Central memory CD8-positive, alpha-beta T cell (primary cell): ENCODE results near the gene PRDM13.
"Not testable (repeated sequence)": the region's sequence is repeated elsewhere in the genome, so short reads cannot be mapped to it uniquely, and the experiment has no call there.

ENCODE experiments used
- ATAC-seq: fragments of 150-1000 bp; cut with Tn5 transposase; replicated peaks from 2 replicates; pipeline ENCODE4 v1.10.0; 2022; ENCODE audit warnings: mild to moderate bottlenecking, moderate FRiP score, moderate number of reproducible peaks; ENCODE audit not compliant: poor library complexity, severe bottlenecking; ENCODE audit errors: extremely low read depth
- DNase-seq, 2 donors: peaks; one replicate each; pipeline ENCODE4 v3.0.0; 2021; ENCODE audit warnings: low spot score in 2 of 2
- H3K27ac Mint-ChIP-seq: one replicate; pipeline ENCODE4 v1.8.0; 2022; ENCODE audit warnings: low read depth, mild to moderate bottlenecking, moderate library complexity, mixed read lengths
- H3K27me3 Mint-ChIP-seq: one replicate; pipeline ENCODE4 v1.8.0; 2022; ENCODE audit warnings: mixed read lengths
- H3K36me3 Mint-ChIP-seq: one replicate; pipeline ENCODE4 v1.8.0; 2022; ENCODE audit warnings: mild to moderate bottlenecking, moderate library complexity, mixed read lengths; ENCODE audit not compliant: insufficient read depth
- H3K4me1 Mint-ChIP-seq: one replicate; pipeline ENCODE4 v1.8.0; 2022; ENCODE audit warnings: mixed read lengths
- H3K4me3 Mint-ChIP-seq: one replicate; pipeline ENCODE4 v1.8.0; 2022; ENCODE audit warnings: mild to moderate bottlenecking, moderate library complexity, mixed read lengths
- H3K9me3 Mint-ChIP-seq: one replicate; pipeline ENCODE4 v1.8.0; 2022; ENCODE audit warnings: mixed read lengths

The PRDM13 gene

DNA sequence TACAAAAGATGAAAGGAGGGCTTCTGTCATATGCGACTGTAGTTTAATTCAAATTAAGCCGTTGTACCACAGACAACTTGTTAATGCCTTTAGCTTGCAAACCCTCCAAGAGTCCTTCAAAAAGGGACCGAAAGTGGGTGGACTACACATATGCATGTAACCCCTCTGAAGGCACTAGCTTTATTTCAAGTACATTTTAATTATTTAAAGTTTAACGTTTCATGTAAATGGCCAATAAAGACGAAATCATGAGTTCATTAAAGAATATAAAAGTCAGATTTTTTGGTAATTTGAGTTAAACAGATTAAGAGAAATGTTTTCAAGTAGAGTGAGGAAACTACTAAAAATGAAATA is 12.8 kb downstream of the PRDM13 start:
- ATAC-seq, result no peak
- peaks cover 5% of the 10 kb centered on the region for H3K4me1 Mint-ChIP-seq
- no peak overlapping the region for H3K4me3 Mint-ChIP-seq
- no peak for DNase-seq
- no peak overlapping the region for H3K27ac Mint-ChIP-seq
- H3K36me3 Mint-ChIP-seq, result peaks cover 9% of the 10 kb centered on the region
- peaks cover 100% of the 10 kb centered on the region for H3K27me3 Mint-ChIP-seq
- no peaks in the 10 kb centered on the region for H3K9me3 Mint-ChIP-seq

GRCh38 chr6:99622044-99622443 is 15.4 kb downstream of the PRDM13 start:
- H3K27me3 Mint-ChIP-seq, result peaks cover 90% of the 10 kb centered on the region
- not testable (repeated sequence) for ATAC-seq, DNase-seq, H3K4me3 Mint-ChIP-seq, H3K4me1 Mint-ChIP-seq, H3K27ac Mint-ChIP-seq, H3K36me3 Mint-ChIP-seq, H3K9me3 Mint-ChIP-seq

- Mint-ChIP-seq H3K4me3 (no peak overlapping the region), H3K4me1 (no peaks in the 10 kb centered on the region), H3K9me3 (no peaks in the 10 kb centered on the region), H3K27me3 (peaks cover 40% of the 10 kb centered on the region), H3K36me3 (no peaks in the 10 kb centered on the region), H3K27ac (no peak overlapping the region)
- ATAC-seq, result no peak
- DNase-seq, result no peak
Observed at GRCh38 chr6:99629293-99629692, 22.7 kb downstream of the PRDM13 start.

- DNase-seq, result no peak
- Mint-ChIP-seq H3K4me1 (no peaks in the 10 kb centered on the region), H3K9me3 (peaks cover 8% of the 10 kb centered on the region), H3K36me3 (no peaks in the 10 kb centered on the region), H3K27me3 (peaks cover 26% of the 10 kb centered on the region), H3K4me3 (no peak overlapping the region), H3K27ac (no peak overlapping the region)
- no peak for ATAC-seq
Observed at GRCh38 chr6:99637629-99638028, 31.0 kb downstream of the PRDM13 start.

DNA sequence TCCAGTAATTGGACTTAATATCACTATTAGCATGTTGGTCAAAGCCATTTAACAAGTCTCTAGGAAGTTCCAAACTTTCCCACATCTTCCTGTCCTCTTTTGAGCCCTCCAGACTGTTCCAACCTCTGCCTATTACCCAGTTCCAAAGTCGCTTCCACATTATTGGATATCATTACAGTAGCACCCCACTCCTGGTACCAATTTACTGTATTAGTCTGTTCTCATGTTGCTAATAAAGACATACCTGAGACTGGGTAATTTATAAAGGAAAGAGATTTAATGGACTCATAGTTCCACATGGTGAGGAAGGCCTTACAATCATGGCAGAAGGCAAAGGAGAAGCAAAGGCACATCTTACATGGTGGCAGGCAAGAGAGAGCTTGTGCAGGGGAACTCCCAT is 31.7 kb downstream of the PRDM13 start:
- ATAC-seq, H3K9me3 Mint-ChIP-seq, H3K4me3 Mint-ChIP-seq, H3K36me3 Mint-ChIP-seq, H3K4me1 Mint-ChIP-seq, H3K27ac Mint-ChIP-seq, DNase-seq: not testable (repeated sequence)
- peaks cover 26% of the 10 kb centered on the region for H3K27me3 Mint-ChIP-seq

DNA sequence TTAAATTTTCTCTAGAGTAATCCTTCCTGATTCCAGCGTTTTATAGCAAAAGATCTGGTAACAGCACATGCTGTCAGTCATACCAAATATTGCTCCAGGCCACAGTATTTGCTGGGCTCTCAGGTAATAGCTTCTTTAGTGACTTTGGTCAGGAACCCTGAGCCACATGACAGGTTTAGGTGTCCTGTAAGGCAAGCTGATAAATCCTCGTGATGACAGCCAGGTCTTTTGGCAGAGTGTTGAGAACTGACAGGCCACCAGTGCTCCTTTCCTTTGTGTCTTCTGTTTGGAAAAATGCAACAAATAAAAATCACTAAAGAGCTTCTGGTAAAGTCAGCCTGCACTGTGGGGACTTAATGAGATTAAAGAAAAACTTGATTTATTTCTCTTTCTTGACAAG is 34.6 kb downstream of the PRDM13 start:
- Mint-ChIP-seq H3K9me3 (peaks cover 8% of the 10 kb centered on the region), H3K4me1 (no peaks in the 10 kb centered on the region), H3K4me3 (no peak overlapping the region), H3K27me3 (peaks cover 51% of the 10 kb centered on the region), H3K27ac (no peak overlapping the region), H3K36me3 (no peaks in the 10 kb centered on the region)
- no peak for ATAC-seq
- no peak for DNase-seq

- H3K4me1 Mint-ChIP-seq, result no peaks in the 10 kb centered on the region
- H3K27ac Mint-ChIP-seq, result no peak overlapping the region
- H3K27me3 Mint-ChIP-seq, result peaks cover 45% of the 10 kb centered on the region
- ATAC-seq (no peak), DNase-seq (no peak)
- no peaks in the 10 kb centered on the region for H3K36me3 Mint-ChIP-seq
- H3K9me3 Mint-ChIP-seq, result no peaks in the 10 kb centered on the region
- no peak overlapping the region for H3K4me3 Mint-ChIP-seq
Observed at GRCh38 chr6:99645986-99646385, 39.4 kb downstream of the PRDM13 start.

DNA sequence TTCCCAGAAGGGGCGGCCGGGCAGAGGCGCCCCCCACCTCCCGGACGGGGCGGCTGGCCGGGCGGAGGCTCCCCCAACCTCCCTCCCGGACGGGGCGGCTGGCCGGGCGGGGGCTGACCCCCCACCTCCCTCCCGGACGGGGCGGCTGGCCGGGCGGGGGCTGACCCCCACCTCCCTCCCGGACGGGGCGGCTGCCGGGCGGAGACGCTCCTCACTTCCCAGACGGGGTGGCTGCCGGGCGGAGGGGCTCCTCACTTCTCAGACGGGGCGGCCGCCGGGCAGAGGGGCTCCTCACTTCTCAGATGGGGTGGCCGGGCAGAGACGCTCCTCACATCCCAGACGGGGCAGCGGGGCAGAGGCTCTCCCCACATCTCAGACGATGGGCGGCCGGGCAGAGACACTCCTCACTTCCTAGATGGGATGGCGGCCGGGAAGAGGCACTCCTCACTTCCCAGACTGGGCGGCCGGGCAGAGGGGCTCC is 43.5 kb downstream of the PRDM13 start:
- not testable (repeated sequence) for H3K4me1 Mint-ChIP-seq, DNase-seq, ATAC-seq, H3K36me3 Mint-ChIP-seq, H3K4me3 Mint-ChIP-seq, H3K27ac Mint-ChIP-seq, H3K9me3 Mint-ChIP-seq
- peaks cover 58% of the 10 kb centered on the region for H3K27me3 Mint-ChIP-seq

- Mint-ChIP-seq H3K27ac (no peak overlapping the region), H3K4me3 (no peak overlapping the region), H3K4me1 (no peaks in the 10 kb centered on the region), H3K9me3 (no peaks in the 10 kb centered on the region), H3K27me3 (peaks cover 20% of the 10 kb centered on the region), H3K36me3 (no peaks in the 10 kb centered on the region)
- DNase-seq (no peak), ATAC-seq (no peak)
Observed at GRCh38 chr6:99660206-99660605, 53.6 kb downstream of the PRDM13 start.

- no peak for ATAC-seq
- H3K36me3 Mint-ChIP-seq, result no peaks in the 10 kb centered on the region
- no peaks in the 10 kb centered on the region for H3K9me3 Mint-ChIP-seq
- no peak overlapping the region for H3K27ac Mint-ChIP-seq
- no peak for DNase-seq
- no peak overlapping the region for H3K4me3 Mint-ChIP-seq
- peaks cover 3% of the 10 kb centered on the region for H3K27me3 Mint-ChIP-seq
- H3K4me1 Mint-ChIP-seq, result no peaks in the 10 kb centered on the region
Observed at GRCh38 chr6:99661870-99662269, 55.2 kb downstream of the PRDM13 start.

DNA sequence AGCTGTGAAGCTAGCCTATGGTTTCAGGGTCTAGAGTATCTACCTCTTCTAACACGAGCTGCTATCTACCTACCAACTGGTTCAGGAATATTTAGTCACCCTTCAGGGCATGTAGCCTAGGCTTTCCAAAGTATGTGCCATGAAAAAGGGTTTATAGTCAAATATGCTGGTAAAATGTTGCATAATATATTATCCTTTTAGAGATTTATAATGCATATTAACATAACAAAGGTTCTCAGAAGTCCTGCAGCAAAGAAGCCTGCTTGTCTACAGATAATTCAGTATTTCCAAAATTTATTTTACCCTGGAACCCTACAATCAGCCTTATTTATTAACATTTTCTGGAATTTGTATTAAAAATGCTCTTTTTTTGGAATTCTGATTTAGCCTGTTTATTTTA is 56.0 kb downstream of the PRDM13 start:
- Mint-ChIP-seq H3K4me3 (no peak overlapping the region), H3K27ac (no peak overlapping the region), H3K4me1 (no peaks in the 10 kb centered on the region), H3K36me3 (no peaks in the 10 kb centered on the region), H3K9me3 (no peaks in the 10 kb centered on the region), H3K27me3 (no peaks in the 10 kb centered on the region)
- DNase-seq (no peak), ATAC-seq (no peak)
